ENCODE measurements around the gene THSD4. TPM values are rescaled to one million over a fixed set of nuclear protein-coding genes. Genes with fewer than 3 reads are reported as not detected.

Gene THSD4
- total and polyA plus RNA-seq, 2 of the 8 experiments (the other 6 are each of a cell fraction or from before 2014, with no cell fraction given): 2.5 to 6.2 TPM

DNA sequence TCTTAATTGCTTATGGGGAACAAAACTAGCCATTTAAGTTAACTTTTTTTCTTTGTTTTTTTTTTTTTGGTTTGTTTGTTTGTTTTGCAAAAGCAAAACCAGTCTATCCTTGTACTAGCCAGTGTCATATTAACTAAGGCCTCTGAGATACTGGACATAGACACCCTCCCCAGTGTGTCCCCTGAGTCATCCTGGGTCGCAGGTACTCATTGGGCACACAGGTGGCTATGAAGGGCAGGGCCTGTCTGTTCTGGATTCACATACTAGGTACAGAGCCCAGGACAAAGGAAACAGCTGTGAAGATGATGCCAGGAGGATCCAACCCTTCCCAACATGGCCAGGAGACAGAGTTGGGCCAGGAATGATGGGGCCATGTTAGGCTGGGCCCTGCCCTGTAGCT is 318.1 kb downstream of the THSD4 start:
- Histone ChIP-seq H3K4me2 (ENCODE audit: insufficient read depth in 1 of 2, low read depth in 2 of 2, low read length in 2 of 2) (no peak overlapping the region), H3K79me2 (ENCODE audit: control insufficient read depth in 1 of 2, insufficient read depth in 2 of 2, low read length in 2 of 2) (no peaks in the 10 kb centered on the region), H3K79me1 (ENCODE audit: low read depth, low read length) (no peaks in the 10 kb centered on the region), H3K27me3 (replicated peaks in 1 of 4; ENCODE audit: control insufficient read depth in 3 of 4, extremely low read depth in 1 of 4, insufficient read depth in 3 of 4, low read length in 3 of 4) (no peaks in the 10 kb centered on the region), H3K27ac (ENCODE audit: low read depth, low read length) (no peak overlapping the region), H4K8ac (ENCODE audit: extremely low read depth, insufficient read depth, low read length) (no peak overlapping the region), H2AFZ (ENCODE audit: low read length) (no peak overlapping the region), H4K20me1 (replicated peaks in 1 of 2; ENCODE audit: control insufficient read depth in 1 of 2, insufficient read depth in 2 of 2, low read length in 2 of 2) (no peaks in the 10 kb centered on the region), H2BK12ac (ENCODE audit: low read depth, low read length) (peak overlapping the region; percentile 40; the same call in 1 of the 2 replicates), H3K9me3 (ENCODE audit: insufficient read depth in 2 of 2, low read depth in 1 of 2, low read length in 1 of 2) (no peaks in the 10 kb centered on the region), H3K56ac (replicated peaks; ENCODE audit: insufficient read length, low read depth, low read length) (no peak overlapping the region), H3K18ac (ENCODE audit: extremely low read depth, low read length) (no peak overlapping the region), H3K4me3 (ENCODE audit: extremely low read depth in 1 of 4, insufficient read depth in 2 of 4, low read depth in 3 of 4, low read length in 4 of 4) (no peak overlapping the region), H3K14ac (ENCODE audit: insufficient read length) (no peak overlapping the region), H2BK5ac (ENCODE audit: low read depth, low read length) (no peak overlapping the region), H3K23me2 (ENCODE audit: low read depth, low read length) (no peaks in the 10 kb centered on the region), H3K4ac (replicated peaks; ENCODE audit: insufficient read length, low read depth, low read length) (no peak overlapping the region), H3K23ac (ENCODE audit: insufficient read length) (no peak overlapping the region), H2AK5ac (ENCODE audit: low read depth, low read length) (no peak overlapping the region), H4K91ac (replicated peaks; ENCODE audit: insufficient read length, low read length) (no peak overlapping the region), H2BK20ac (ENCODE audit: low read length) (no peak overlapping the region), H2BK15ac (ENCODE audit: low read length) (0 out of 2 replicates have a peak overlapping the region, but pooled peaks have one; percentile 76), H3K9ac (replicated peaks in 1 of 4; ENCODE audit: extremely low read depth in 1 of 4, low read depth in 3 of 4, low read length in 3 of 4) (no peak overlapping the region), H3K36me3 (ENCODE audit: control insufficient read depth in 2 of 4, insufficient read depth in 4 of 4, low read length in 3 of 4) (peaks cover 0 to 3% (median 0%) of the 10 kb centered on the region in 4 experiments; a peak in 1 of 8 replicates), H3K4me1 (replicated peaks in 1 of 4; ENCODE audit: control insufficient read depth in 3 of 4, insufficient read depth in 4 of 4, low read length in 3 of 4) (peaks cover 0 to 6% (median 2%) of the 10 kb centered on the region in 4 experiments; a peak in 2 of 7 replicates), H2BK120ac (replicated peaks; ENCODE audit: low read depth, low read length) (no peak overlapping the region), H4K5ac (ENCODE audit: insufficient read length, low read depth, low read length) (no peak overlapping the region)
- CTCF ChIA-PET (ENCODE audit: partially characterized antibody): interaction anchor here (0.6 to 1.0 kb wide), 3 partner anchors 9 to 41 kb away, joined by 3 to 5 read pairs (median 4); no protein-coding TSS in a partner anchor
- POLR2A ChIA-PET (ENCODE audit: partially characterized antibody): no interaction called here
- DNase-seq (ENCODE audit: low read depth in 1 of 2, low spot score in 2 of 2): no peak
- WGBS, 2 experiments (ENCODE audit: extremely low coverage in 1 of 2, insufficient coverage in 1 of 2, insufficient read length in 1 of 2, insufficient replicate concordance in 2 of 2, low coverage in 1 of 2, low lambda C conversion rate in 2 of 2, missing lambda C conversion rate in 1 of 2): 82% methylated on average over 1 of the region's 1 CpG; no CpG with 5 or more reads in 1 of the 2 experiments
- FAIRE-seq: no peak
- TF ChIP-seq ASH2L (IDR thresholded peaks at IDR 0.05; ENCODE audit: low read length) (no peak), TAF1 (IDR thresholded peaks at IDR 0.05; ENCODE audit: low read depth, low read length) (no peak), SAP30 (IDR thresholded peaks at IDR 0.05; ENCODE audit: insufficient read depth, insufficient replicate concordance, low read length) (no peak), BCL11A (IDR thresholded peaks at IDR 0.05; ENCODE audit: low read depth in 2 of 2, low read length in 2 of 2) (no peak), RXRA (IDR thresholded peaks at IDR 0.05; ENCODE audit: insufficient read depth, low read depth, low read length) (no peak), SRF (IDR thresholded peaks at IDR 0.05; ENCODE audit: low read depth, low read length) (no peak), HDAC2 (IDR thresholded peaks at IDR 0.05; ENCODE audit: borderline replicate concordance in 1 of 2, low read depth in 2 of 2, low read length in 2 of 2) (no peak), HDAC6 (IDR thresholded peaks at IDR 0.05; ENCODE audit: low read depth, low read length) (no peak), CBX8 (IDR thresholded peaks at IDR 0.05; ENCODE audit: borderline replicate concordance, low read depth, low read length) (no peak), EGR1 (IDR thresholded peaks at IDR 0.05; ENCODE audit: borderline replicate concordance, low read depth, low read length) (no peak)

Data from H1 (cell line).